ENCODE results near the gene S100B.
A peak's percentile ranks its signal among the peaks of the same experiment; 100 is the strongest.

S100B gene

DNA sequence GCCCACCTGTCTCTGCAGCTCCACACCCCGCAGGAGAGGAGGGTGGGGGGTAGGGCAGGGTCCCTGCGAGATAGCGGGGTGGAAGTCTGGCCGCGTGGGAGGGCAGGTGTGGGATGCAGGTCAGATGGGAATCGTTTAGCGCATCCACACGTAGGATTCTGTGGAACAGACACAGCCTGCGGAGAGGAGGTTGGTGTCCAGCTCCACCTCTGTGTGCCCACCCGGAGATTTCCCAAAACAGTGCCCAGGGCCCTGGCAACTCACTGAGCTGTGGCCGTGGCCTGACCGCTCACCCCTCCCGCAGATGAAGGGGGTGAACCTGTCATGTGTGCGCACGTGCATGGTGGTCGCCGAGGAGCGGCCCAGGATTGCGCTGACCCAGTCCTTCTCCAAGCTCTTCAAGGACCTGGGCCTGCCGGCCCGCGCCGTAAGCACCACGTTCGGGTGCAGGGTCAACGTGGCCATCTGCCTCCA, 46.9 kb downstream of the S100B start:
- DNase-seq: no peak

DNA sequence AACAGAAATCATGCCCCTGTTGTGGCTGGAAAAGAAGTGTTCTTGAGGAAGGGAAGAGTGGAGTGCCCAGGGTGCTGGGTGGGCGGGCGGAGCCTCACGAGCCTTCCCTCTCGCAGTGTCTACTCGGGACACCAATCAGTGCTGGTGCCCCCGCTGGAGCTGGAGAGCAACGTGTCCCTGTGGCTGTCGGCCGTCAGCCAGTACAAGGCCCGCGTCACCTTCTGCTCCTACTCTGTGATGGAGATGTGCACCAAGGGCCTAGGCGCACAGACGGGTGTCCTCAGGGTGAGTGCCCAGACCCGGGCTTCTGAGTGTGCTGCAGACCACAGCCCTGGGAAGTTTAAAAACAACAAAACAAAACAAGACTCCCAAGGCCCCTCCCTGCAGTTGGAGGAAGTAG, 47.4 kb downstream of the S100B start:
- DNase-seq: no peak

DNA sequence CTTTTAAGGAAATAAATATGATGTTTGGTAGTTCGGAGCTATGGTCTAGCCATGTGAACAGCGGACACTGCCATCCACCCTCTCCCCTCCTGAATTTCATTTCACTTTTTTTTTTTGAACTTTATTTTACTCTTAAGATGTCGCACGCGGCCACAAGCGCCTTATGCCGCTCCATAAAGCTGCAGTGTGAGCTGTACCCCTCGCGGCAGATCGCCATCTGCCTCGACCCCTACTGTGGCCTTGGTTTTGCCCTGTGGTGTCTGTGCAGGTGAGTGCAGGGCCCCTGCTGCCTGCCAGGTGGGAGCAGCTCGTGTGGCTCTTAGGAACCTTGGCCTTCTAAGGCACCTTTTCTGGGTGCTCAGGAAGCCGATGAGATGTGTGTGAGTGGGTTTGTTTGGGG, 48.1 kb downstream of the S100B start:
- DNase-seq: no peak

DNA sequence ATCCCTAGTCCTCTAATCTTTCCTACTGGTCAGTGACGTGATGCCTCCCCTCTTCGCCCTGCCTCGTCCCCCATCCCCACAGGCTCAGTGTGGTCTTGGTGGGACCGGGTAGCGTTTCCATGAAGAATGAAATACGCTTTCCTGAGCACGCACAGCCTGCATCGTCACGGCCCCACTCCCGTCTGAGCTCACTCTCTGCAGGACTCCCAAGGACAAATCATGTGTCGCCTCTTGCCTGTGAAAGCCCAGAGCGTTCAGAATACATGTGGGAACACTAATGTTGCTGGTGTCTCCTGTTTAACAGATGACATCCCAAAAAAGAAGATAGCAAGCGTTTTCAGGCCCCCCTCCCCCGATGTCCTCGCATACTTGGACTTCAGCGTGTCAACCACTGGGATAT, 49.2 kb downstream of the S100B start:
- no peak for DNase-seq

DNA sequence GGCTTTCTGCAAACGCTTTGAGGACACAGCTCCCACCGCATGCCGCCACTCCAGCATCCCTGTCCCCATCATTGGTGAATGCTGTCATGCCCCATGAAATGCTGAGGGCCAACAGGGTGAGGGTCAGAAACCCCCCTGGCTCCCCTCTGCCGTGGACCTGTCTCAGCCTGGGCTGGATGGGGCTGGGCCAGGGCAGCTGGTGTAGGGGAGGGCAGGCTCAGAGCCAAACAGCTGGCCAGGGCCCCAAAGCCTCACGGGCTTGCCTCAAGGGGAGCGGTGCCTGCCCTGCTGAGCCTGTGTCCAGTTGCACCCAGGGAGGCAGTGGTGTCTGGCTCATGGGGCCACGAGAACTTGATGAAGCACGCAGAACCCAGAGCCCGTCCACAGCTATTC, 49.7 kb downstream of the S100B start:
- DNase-seq: no peak

DNA sequence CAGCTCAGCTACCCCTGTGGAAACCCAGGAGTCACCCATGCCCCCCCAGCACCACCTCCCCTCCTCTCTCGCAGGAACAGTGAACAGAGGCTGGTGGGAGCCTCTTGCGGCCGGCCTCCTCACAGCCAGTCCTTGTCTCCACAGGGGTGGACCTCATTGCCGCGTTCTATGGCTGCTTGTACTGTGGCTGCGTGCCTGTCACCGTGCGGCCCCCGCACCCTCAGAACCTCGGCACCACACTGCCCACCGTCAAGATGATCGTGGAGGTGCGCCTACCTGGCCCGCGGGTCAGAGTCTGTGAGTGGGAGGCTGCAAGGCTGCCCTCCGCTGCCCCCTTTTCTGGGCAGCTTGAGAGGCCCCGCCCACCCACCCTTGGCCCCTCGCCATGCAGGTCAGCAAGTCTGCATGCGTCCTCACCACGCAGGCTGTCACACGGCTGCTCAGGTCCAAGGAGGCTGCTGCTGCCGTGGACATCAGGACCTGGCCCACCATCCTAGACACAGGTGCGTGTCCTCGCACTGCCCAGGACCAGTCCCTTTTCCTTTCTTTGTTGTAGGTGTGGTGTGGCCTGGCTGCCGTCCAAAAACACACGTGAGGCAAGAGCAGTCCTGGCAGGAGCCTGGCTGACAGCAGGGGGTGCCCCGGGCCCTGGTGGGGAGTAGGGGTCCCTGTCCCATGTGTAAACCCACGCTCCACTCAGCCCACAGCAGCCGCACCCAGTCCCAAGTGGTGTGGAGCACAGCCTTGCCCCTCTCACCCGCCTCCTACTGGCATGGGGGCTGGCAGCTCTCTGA, 50.3 kb downstream of the S100B start:
- no peak for DNase-seq

DNA sequence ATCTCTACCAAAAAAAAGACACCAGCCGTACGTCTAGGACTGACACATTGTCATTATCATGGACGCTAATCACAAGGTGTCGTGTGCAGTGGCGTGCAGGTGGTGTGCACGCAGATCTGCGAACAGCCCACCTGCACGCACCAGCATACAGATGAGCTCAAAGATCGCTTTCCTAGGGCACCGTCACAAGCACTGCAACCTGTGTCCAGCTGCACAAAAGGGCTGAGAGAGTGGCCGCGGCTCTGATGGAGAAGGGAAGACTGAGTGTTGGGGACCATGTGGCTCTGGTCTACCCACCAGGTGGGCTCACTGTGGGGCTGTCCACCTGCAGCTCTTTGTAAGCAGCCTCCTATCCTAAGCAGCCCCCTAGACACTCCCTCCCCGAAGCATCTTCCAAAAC, 50.9 kb downstream of the S100B start:
- DNase-seq: no peak

DNA sequence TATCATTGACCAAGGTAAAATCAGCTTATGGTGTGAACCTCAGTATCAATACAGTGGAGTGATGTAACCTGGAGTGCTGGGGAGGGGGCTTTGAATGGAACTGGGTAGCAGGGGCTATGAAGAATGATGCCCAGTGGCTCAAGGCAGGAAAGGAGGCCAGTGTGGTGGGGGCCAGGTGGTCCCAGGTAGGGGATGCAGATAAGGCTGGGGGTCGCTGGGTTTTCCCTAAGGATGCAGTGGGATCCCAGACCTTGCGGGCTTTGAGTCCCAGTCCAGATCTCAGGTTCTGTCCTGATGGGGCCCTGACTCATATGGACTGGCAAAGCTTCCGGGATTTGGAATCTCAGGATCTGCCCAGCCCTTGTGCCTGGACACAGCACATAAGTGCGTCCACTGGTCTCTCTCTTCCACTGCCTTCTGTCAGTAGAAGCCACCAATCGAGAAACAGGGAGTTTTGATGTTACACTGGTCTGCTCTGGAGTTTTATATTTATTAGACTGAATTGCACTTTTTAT, 52.0 kb downstream of the S100B start:
- DNase-seq: no peak

DNA sequence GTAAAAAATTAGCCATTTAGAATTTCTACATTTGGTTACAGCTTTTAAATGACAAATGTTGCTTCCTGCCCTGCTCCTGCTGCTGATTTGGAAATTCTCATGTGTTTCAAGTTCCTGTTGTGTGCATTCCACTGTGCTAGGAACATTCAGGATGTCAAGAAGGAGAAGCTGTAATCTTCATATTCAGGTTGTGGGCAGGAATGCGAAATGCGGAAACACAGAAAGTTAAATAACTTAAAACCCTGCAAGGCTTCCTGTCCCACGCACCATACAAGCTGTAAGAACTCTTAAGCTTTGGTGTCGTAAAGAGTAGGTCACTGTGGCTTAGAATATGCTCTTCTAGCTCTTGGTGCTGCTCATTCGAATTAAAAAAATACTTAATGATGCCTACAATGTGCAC, 52.6 kb downstream of the S100B start:
- DNase-seq: no peak

DNA sequence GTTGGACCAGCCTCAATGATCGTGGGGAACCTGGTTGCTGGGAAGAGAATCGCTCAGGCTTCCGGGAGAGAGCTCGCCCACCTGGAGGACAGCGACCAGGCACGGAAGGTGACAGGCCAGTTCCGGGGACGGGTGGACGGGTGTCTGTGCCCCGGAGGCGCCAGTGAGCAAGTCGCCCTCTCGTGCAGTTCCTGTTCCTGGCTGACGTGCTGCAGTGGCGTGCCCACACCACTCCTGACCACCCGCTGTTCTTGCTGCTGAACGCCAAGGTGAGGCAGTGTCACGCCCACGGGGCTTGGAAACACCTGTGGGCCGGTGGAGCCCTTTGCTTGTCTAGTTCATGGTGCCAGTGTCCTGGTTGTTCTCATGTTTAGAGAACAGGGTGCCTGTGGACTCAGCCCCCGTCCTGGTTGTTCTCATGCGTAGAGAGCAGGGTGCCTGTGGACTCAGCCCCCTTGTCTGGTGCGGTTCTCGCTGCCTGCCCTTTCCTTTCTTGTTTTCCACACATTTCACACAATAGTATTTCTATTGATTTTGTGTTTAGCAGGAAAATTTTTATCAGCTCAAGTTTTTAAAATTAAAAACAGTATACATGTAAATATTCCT, 53.1 kb downstream of the S100B start:
- peak; percentile 55 for DNase-seq

DNA sequence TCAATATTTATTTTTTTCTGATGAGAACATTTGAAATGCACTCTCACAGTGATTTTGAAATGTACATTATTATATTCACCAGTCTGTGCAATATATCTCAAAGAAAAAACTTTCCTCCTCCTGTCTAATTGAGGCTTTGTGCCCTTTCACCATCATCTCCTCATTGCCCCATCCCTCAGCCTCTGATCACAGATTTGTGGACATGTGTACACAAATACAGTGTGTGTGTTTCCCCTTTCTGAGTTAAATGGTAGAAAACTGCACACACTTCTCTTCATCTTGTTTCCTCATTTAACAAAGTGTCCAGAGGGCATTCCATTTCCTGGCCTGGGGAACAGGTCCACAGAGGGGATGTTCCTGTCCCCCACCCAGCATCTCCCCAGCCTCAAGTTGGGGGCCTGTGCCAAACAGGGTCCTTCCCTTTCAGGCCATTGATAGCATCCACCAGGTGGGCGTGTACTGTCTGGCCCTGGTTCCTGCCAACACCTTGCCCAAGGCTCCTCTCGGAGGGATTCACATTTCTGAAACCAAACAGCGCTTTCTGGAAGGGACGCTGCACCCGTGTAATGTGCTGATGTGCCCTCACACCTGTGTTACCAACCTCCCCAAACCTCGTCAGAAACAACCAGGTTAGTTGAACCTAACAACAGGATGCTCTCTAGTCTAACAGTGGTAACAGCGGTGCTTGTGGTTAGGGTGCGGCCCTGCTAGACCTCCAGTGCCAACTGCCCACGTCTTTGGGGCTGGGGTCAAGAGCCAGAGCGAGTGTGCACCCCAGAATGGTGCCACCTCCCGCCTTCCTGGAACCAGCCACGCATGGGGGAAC, 54.6 kb downstream of the S100B start:
- no peak for DNase-seq

DNA sequence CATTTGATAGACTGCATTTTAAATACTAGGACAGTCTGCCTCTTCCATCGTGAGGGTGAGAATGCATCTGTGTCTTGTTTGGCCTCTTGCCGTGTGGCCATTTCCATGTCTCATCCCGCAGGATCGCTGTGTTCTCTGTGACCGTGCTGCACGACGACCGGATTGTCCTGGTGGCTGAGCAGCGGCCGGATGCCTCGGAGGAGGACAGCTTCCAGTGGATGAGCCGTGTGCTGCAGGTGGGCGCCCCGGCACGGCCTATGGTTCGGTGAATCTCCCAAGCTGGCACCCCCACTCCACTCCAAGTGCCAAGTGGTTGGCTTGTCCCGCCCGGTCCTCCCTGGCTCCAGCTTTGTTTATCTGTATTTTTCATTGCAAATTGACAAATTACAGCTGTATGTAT, 55.2 kb downstream of the S100B start:
- DNase-seq: no peak

All from activated CD4-positive, alpha-beta T cell treated with anti-CD3 and anti-CD28 coated beads for 48 hours (primary cell).